DMS79 (cell line): ENCODE measurements around the gene RRAD.
"Not testable (repeated sequence)": the region's sequence is repeated elsewhere in the genome, so short reads cannot be mapped to it uniquely, and the experiment has no call there.

Experiments used
- DNase-seq: peaks from one replicate; lab custom pipeline; 2025; lab: John Stamatoyannopoulos, UW

The RRAD gene

DNA sequence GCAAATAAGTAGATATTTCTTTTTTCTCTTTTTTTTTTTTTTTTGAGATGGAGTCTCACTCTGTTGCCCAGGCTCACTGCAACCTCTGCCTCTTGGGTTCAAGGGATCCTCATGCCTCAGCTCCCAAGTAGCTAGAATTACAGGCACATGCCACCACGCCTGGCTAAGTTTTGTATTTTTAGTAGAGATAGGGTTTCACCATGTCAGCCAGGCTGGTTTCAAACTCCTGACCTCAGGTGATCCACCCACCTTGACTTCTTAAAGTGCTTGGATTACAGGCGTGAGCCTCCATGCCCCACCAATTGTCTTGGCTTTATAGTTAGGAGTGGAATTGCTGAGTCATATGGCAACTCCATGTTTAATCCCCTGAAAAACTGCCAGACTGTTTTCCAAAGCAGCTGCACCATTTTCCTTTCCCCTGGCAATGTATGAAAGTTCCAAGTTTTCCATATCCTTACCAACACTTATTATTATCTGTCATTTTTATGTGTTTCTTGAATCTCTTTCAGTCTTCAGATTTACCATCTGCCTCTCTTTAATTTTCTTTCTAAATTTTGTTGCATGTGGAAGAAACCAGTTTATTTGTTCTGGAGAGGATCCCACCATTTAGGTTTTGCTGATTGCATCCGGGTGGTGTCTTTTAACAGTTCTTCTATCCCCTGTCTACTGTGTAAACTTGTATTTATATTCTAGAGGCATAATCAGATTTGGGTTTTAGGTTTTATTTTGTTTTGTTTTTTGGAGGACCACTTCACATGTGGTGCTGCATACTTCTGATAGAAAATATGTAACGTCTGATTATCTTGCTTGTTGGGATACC, 25.8 kb upstream of the RRAD start:
- DNase-seq = no peak

DNA sequence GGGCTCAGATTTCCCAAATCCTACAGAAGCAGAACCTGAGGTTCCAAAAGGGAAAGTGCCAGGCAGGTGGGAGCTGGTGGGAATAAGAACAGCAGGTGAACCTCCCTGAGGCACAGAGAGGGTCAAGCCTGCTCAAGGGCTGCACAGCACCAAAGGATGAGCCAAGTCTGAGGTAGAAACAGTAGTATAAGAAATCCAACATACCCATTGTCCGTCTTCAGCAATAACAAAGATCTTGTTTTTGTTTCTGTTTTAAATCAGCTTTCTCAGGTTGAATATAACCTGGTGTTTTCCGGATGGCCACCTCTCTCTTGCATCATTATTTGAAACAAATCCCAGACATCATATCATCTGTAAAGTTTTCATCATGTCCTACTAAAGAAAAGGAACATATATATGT, 25.1 kb upstream of the RRAD start:
- DNase-seq = no peak

DNA sequence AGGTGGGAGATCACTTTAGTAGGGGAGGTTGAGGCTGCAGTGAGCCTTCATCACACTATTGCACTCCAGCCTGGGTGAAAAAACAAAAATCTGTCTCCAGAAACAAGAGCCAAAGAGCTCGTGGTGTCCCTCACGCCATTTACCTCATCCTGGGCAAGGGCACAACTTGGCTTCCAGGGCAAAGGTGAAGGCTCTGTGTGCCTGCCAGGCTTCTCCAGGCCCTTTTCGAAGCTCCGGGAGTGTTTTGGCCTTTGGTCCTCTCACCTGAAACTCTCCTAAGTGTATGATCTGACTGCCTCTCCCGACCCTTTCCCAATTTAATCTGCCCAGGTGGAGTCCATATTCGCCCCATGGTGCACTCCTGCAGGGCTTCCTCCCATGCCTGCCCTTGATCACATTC, 24.1 kb upstream of the RRAD start:
- DNase-seq = no peak

DNA sequence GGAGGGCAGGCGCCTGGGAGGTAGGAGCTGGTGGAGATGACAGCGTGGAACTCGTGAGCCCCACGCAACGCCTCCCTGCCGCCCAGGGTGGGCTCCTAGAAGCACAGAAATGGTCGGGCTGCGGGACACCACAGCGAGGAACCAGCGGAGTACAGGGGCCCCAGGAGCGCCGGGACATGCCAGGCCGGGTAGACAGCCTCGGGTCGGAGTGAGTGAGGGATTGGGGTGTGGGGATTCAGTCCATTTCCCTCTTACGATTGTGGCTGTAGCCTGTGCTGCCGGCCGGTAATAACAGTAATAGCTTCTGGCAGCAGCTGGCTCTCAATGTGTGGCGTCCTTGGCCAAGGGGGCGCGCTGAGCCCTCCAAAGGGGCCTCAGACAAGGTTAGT, 23.5 kb upstream of the RRAD start:
- DNase-seq = no peak

DNA sequence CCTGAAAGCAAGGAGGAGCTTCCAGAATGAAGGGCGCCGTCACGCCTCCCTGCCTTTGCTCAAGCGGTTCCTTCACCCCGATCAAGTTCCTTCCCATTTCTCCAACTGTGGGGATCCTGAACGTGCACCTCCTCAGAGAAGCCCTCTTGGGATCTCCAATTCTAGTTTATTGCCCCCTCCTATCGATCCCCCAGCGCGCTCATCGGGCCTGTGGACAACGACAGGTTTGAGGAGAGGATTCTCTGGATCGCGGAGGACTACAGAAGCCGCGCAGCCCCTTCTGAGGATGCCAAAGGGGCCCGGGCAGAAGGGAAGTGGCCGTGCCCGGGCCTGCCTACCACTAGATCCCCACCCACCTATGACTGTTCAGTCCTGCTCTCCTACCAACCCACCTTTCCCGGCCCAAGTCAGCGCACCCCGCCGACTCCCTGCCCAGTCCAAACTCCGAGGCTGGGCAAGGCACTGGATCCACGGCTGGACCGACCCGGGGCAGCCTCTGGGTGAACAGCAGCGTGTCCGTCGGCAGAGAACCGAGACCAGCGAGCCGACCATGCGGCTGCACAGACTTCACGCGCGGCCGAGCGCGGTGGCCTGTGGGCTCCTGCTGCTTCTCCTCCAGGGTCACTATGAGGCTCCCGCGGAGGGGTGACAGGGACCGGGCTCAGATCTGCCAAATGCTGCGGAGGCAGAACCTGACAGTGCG, 22.9 kb upstream of the RRAD start:
- DNase-seq = no peak

DNA sequence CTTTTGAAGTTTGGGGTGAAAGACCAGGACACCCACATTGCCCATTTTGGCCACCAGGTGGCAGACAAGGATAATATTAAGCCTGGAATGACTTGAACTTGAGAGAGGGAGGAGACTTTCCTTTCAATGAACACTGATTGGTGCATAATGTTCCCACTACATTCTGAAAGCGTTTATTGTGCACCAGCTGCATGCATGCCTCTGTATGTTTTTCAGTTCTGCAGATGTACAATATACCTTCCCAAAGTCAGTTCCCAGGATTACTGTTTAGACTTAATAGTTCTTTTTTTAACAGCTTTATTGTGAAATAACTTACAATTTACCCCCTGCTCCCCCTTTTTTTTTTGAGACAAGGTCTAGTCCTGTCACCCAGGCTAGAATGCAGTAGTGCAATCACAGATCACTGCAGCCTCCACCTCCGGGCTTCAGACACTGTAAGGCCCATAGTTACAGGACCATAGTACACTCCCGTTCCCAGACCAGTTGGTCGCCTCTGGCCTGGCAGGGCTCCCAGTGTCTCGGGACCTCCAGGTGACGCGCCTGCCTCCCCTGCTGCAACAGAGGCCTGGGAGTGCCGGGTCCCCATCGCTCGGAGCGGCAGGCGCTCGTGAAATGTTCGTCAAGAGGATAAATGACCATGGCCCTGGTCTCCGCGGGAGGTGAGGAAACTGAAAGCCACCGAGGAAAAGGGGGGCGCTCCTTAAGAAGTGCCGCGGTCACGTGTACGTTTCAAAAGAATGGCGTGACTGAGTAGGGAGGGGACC, 22.1 kb upstream of the RRAD start:
- DNase-seq = peak; percentile 5

DNA sequence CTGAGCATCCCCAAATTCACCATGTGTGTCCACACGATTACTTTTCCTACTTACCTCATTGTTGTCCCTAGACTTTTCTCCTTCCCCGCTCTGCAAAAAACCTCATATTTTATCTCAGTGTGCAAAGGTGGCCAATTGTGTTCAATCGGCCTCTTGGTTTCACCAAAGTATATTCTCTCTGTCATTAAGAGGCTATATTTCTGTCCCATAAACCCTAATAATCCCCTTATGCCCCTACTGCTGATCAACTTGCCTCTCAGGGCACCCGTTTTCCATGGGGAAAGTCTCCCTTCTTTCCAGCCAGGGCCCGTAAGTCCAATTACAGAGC, 21.6 kb upstream of the RRAD start:
- DNase-seq = no peak

DNA sequence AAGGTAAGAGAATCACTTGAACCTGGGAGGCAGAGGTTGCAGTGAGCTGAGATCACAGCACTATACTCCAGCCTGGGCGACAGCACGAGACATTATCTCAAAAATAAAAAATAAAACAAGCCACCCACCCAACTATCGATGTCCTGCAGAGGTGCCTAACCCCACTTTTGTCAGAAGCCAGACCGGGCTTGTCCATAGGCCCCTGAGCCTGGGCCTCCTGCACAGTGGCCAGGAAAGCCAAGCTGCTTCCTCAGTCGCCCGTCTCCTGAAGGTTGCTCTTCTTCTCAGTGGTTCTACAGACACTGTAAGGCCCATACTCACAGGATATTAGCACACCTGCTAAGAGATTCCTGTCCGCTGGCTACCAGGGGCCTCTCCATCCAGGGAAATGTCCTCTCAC, 21.2 kb upstream of the RRAD start:
- DNase-seq = no peak

DNA sequence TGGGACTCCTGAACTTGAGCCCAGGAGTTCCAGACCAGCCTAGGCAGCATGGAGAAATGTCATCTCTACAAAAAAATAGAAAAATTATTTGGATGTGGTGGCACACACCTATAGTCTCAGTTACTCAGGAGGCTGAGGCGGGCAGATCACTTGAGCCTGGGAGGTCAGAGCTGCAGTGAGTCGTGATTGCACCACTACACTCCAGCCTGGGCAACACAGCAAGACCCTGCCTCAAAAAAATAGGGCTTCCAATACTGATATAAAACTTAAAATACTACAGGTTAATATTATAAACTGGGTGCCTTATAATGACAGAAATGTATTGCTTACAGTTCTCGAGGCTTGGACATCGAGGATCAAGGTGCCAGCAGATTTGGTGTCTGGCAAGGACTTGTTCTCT, 20.6 kb upstream of the RRAD start:
- no peak for DNase-seq

DNA sequence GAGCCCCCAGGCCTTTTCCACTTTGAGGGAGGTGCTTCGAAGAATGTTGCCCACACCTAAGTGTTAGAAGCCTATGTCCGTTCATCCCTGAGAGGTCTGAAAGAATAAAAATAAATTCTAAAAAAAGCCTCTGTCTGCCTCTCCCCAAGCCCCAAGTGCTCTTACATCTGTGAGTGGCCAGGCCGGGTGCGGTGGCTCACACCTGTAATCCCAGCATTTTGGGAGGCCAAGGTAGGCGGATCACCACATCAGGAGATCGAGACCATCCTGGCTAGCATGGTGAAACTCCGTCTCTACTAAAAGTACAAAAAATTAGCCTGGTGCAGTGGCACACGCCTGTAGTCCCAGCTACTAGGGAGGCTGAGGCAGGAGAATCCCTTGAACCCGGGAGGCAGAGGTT, 19.6 kb upstream of the RRAD start:
- not testable (repeated sequence) for DNase-seq

DNA sequence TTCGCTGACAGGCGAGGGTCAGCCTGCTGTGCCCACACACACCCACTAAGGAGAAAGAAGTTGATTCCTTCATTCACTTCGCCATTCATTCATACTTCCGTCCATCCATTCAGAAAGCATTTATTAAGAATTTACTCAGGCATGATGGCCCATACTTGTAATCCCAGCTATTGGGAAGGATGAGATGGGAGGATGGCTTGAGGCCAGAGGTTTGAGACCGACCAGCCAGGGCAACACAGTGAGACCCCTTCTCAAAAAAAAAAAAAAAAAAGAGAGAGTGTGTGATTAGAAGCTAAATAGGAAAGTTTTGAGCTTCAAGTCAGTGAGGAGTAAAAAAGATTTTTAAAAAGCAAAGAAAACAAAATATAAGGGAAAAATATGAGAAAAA, 18.7 kb upstream of the RRAD start:
- no peak for DNase-seq

DNA sequence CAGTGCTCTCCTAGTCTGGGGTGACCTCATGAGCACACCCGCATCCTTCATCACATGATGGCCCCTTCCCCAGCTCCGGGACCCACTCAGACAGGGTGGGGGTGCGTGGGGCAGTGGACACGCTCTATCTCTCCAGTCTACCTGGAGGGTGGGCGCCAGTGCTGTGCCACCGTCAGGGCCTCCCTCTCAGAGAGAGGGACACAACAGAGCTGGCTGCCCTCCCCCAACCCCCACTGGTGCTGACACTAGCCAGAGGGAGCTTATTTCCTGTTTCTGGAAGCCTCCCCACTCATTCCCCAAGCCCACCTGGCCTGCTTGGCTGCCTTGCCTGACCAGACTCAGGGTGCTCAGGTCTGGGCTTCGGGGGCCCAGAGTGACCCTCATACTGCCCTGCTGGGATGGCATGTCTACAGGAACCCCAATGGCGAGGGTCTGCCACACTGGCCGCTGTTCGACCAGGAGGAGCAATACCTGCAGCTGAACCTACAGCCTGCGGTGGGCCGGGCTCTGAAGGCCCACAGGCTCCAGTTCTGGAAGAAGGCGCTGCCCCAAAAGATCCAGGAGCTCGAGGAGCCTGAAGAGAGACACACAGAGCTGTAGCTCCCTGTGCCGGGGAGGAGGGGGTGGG, 18.2 kb upstream of the RRAD start:
- DNase-seq = no peak

DNA sequence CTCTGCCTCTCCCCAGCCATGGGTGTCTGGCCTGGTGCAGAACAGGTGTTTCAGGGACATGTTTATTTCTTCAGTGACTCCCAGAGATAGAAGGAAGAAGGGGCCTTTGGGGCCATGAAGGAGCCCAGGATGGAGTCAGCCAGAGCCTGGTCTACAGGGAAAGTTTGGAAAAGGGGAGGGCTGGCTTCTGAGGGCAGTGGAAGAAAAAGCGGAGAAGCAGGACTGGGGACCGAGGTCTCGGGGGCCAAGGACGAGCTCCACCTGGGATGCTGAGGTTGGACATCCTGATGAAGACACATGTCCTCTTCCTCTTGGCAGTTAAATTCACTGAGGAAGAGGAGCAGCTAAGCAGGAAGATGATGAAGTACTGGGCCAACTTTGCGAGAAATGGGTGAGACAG, 17.6 kb upstream of the RRAD start:
- no peak for DNase-seq

DNA sequence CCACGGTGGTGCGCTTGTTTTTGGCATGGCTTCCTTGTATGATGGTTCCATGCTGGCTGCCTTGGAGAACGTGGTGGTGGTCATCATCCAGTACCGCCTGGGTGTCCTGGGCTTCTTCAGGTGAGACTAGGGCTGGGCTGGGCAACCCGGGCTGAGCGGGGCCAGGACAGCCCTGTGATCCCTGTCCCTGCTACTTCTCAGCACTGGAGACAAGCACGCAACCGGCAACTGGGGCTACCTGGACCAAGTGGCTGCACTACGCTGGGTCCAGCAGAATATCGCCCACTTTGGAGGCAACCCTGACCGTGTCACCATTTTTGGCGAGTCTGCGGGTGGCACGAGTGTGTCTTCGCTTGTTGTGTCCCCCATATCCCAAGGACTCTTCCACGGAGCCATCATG, 14.9 kb upstream of the RRAD start:
- DNase-seq = no peak

DNA sequence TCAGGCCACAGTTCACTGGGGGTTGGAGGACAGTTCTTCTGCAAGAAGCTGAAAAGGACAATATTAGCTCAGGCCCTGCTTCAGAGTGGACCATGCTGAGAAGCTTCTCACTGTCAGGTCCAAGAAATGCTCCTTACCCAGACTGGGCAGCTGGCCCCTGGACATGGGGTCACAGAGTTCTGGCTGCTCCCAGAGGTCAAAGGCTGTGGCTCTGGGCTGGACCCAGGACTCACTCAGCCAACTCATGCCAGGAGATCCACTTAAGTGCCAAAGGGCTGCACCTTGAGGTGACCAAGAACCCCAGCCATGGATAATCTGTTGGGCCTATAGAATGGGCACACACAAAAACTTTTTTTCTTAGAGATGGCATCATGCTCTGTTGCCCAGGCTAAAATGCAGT, 14.0 kb upstream of the RRAD start:
- no peak for DNase-seq

DNA sequence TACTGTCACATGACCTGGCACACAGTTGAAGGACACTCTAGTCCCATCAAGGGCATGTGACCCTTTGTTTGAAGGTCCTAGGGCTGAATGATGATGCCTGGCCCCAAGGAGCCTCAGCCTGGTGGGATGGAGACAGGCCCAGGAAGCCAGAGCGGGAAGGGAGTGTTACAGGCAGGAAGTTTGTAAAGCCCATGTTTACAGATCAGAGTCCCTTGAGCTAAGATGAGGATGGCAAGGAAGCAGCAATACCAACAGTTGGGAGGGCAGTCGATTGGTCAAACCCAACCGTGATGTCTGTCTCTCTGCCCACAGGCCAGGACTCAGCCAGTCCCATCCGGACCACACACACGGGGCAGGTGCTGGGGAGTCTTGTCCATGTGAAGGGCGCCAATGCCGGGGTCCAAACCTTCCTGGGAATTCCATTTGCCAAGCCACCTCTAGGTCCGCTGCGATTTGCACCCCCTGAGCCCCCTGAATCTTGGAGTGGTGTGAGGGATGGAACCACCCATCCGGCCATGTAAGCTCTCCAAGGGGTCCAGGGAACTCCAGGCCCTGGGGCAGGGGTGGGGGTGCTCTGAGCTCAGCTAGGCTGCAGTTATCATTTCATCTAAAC, 12.5 kb upstream of the RRAD start:
- DNase-seq = no peak

DNA sequence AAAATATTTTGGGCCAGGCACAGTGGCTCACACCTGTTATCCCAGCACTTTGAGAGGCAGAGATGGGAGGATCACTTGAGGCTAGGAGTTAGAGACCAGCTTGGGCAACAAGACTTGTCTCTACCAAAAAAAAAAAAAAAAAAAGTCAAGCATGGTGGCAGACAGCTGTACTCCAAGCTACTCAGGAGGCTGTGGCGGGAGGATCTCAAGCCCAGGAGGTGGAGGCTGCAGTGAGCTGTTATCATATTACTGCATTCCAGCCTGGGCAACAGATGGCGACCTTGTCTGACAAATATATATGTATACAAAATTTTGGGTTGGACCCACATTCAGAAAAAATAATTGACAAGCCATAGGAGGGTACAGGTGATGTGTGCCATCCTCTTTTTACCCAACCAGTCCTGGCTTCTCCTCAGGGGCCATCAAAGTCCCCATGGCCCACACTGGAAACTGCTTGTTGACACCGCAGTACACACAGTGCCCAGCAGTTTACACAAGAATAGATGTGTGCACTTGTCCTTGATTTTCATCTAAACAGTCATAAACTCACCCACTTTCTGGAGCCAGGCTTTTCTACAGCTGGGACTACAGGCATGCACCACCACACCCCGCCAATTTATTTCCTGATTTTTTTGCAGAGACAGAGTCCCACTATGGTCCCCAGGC, 11.7 kb upstream of the RRAD start:
- no peak for DNase-seq

DNA sequence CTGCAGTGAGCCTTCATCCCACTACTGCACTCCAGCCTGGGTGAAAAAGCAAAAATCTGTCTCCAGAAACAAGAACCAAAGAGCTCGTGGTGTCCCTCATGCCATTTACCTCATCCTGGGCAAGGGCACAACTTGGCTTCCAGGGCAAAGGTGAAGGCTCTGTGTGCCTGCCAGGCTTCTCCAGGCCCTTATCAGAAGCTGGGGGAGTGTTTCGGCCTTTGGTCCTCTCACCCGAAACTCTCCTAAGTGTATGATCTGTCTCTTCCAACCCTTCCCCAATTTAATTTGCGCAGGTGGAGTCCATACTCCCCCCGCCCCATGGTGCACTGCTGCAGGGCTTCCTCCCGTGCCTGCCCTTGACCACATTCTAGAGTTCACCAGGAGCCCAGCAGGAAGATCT, 11.1 kb upstream of the RRAD start:
- no peak for DNase-seq

DNA sequence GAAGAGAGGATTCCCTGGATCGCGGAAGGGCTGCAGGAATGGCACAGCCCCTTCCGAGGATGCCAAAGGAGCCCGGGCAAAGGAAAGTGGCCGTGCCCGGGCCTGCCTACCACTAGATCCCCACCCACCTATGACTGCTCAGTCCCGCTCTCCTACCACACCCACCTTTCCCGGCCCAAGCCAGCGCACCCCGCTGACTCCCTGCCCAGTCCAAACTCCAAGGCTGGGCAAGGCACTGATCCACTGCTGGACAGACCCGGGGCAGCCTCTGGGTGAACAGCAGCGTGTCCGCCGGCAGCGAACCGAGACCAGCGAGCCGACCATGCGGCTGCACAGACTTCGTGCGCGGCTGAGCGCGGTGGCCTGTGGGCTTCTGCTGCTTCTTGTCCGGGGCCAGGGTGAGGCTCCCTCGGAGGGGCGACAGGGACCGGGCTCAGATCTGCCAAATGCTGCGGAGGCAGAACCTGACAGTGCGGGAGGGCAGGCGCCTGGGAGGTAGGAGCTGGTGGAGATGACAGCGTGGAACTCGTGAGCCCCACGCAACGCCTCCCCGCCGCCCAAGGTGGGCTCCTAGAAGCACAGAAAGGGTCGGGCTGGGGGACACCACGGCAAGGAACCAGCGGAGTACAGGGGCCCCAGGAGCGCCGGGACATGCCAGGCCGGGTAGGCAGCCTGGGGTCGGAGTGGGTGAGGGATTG, 10.1 kb upstream of the RRAD start, which contains the start of gene CES2:
Gene CES2 (plus strand): TSS at position 203 of the 698 bp plus-strand sequence. CDS start 120 bp downstream, at position 323.
- DNase-seq = no peak

DNA sequence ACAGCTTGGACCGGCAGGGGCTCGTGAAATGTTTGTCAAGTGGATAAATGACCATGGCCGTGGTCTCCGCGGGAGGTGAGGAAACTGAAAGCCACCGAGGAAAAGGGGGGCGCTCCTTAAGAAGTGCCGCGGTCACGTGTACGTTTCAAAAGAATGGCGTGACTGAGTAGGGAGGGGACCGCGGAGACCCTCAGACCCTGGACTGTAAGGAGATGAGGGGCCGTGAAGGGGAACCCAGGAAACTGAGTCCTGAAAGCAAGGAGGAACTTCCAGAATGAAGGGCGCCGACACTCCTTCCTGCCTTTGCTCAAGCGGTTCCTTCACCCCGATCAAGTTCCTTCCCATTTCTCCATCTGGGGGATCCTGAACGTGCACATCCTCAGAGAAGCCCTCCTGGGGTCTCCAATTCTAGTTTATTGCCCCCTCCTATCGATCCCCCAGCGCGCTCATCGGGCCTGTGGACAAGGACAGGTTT, 9.5 kb upstream of the RRAD start:
- DNase-seq = not testable (repeated sequence)
